ENCODE measurements around the gene GGT7.
"Not testable (repeated sequence)": the region's sequence is repeated elsewhere in the genome, so short reads cannot be mapped to it uniquely, and the experiment has no call there.

GGT7 gene

DNA sequence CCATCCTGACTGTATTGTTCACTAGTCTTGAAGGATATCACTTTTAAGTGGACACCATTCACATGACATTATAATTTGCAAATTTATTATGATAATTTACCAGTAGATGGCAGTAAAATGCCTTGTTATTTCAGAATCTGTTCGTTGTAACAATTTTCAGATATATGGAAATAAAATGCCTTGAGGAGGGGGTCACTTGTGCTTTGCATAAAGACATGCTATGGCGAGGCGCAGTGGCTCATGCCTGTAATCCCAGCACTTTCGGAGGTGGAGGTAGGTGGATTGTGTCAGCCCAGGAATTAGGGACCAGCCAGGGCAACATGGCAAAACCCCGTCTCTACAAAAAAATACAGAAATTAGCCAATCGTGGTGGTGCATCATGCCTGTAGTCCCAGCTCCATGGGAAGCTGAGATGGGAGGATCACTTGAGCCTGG lies 38.2 kb downstream of the GGT7 start:
- DNase-seq = no peak

DNA sequence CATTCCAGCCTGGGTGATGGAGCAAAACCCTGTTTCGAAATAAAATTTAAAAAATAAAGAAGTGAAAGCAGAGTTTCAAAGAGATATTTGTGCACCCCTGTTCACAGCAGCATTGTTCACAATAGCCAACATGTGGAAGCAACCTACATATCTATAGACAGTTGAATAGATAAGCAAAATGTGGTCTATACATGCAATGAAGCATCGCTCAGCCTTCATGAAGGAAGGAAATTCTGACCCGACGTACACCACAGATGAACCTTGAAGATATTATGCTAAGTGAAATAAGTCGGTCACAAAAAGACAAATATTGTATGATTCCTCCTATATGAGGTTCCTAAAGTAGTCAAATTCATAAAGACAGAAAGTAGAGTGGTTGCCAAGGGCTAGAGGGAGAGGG lies 40.7 kb downstream of the GGT7 start:
- DNase-seq = no peak

DNA sequence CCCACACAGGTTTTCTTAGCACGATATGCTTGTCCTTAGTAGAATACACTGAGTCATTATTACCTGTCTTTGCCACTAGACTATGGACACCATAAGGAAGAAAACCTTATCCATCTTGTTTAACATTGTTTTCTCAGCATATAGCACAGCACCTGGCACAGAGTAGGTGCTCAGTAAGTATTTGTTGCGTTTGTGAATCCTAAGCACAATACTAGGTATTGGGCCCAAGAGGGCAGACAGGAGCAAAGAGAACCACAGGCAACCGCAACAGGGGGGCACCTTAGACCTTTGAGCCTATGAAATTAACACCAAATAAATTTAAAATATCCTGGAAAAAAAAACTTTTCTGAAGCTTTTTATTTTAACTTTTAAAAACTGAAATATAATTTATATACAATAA lies 43.5 kb downstream of the GGT7 start:
- no peak for DNase-seq

DNA sequence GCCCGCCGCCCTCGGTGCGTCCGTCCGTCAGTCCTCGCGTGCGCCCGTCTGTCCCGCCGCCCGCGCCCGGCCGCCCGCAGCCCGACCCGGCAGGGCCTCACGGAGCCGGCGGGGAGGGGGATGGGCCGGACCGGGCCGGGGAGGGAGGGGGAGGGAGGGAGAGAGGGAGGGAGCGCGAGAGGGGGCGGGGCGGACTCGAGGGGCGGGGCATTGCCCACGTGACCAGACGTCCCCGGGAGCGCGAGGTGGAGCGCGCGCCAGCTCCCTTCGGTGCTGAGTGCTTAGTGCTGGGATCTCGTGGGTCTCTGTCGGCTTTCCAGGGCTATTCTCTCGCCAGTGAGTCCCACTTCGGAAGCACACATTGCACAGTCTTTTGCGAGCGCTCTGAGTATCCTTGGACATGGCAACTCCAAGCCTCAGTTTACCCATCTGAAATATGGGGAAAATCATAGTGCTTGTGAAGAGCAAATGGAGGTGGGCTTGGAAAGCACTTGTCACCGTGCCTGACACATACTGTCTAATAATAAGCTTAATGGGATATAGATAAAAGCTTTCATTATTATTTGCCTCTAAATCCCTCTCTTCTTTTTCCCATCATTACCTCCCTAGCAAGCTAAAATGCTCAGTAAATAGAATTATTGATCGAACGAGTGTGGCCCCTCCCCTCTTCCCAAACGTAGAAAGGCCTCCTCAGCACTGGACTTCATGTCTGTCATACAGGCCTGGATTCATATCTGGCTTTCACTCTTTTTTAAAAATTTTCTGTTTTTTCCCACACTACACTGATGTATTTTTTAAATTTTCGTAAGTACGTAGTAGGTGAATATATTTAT lies 46.9 kb downstream of the GGT7 start, which contains the start of gene NCOA6:
Gene NCOA6, minus strand, starts transcription at position 122 of the 833 bp plus-strand sequence. CDS start 43,296 bp downstream, outside the sequence.
- DNase-seq = peak; percentile 77

DNA sequence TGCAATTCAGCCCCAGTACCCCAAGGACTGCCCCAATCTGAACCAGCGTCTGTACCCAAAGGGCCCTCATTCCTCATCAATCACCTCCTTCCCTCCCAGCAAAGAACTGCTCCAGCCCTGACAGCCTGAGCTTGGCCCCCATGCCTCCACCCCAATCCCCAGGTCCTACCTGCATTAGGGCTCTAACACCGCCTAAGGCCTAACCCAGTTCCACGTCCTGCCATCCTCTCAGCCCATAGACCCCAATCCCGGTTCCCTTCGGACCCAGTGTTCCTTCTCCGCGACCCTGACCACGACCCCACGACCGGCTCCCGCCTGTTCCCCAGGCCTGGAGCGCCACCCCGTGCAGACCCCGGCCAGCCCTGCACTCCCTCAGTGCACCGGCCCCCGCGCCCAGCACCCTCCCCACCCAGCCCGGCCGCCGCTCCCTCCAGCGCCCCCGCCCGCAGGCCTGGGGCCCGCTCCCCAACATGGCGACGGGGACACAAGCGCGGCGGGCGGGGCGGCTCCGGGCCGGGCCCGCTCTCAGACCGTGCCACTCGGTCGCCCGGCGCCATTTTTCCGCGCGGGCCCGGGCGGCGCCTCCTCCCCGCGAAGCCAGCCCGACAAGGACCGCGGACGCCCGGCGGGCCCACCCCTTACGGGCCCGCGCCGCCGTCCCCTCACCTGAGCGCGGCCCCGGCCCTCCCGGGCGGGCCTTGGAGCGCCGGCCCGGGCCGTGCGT lies 47.7 kb downstream of the GGT7 start:
- DNase-seq = peak; percentile 56

DNA sequence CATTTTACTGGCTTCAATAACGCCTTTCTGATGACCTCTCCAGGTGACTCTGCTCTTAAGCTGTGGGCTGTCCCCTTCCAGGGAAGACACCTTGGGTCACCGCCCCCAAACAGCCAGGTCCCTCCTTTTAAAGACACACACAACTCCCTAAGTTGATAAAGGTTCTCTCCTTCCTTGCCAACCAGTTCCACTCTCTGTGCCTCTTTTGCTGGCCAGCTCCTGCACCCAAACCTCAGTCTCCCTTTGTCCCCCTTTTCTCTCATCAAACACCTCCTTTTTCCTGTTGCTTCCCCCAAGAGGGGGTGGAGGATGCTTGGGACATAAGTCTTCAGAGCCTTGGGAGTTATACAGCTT lies 48.2 kb downstream of the GGT7 start:
- DNase-seq = peak; percentile 50

DNA sequence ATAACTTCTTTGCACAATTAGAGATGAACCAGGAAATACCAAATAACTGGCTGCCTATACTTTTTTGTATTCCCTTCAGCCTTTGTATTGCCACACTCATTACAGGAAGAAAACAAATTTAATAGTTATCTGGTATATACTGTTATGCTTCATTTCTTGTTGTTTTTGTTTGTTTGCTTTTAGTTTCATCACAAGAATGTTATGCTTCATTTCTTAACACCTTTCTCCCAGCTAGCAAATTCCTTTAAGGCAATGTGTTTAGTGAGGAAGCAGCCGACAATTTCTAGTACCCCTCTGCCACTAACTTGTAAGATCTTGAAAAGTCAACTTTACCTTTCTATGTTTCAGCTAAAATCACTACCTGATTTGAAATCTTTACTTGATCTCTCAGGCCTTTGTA lies 48.6 kb downstream of the GGT7 start:
- DNase-seq = no peak

DNA sequence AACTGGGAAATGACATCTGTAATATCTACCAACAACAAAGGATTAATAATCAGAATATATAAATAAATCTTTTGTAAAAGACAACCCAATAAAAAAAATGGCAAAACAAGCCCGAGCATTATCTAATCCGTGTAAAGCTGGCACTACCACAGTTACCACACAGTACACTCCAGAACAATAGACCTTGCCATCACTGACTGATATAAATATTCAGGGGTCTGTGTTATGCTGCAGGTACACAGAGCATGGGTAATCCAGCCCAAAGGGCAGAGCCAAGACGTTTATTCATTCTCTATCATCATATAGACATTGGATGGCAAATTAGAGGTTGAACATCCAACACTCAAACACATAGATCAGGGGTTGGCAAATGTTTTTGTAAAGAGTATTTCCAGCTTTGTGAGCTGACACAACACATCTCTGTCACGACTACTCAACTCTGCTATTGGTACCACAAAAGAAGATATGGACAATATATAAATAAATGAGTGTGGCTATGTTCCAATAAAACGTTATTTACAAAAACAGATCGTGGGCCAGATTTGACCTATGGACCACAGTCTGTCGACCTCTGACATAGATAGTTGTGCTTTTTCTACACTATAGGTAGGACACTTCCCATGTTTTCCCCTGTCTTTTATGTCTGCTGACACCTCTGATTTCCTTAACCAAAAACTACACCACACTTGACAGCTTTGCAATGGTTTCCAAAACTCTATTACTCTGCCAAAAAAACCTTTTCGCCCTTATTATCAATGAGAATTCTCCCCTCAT lies 51.7 kb downstream of the GGT7 start:
- DNase-seq = no peak

DNA sequence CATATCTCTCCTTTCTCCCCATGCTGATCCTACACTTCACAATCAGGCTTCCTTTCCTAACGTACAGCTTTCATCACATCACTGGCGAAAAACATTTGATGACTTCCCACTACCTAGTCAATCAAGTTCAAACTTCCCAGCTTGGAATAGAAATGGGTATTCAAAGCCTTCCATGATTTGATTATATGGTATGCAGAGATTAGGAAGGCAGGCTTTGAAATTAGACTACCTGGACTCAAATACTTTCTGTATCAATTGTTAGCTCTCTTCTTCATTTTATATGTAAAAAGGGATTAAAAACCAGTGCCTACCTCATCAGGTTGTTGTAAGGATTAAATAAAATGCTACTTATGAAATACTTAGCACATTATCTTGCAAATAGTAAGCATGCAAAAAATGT lies 54.9 kb downstream of the GGT7 start:
- DNase-seq = no peak

DNA sequence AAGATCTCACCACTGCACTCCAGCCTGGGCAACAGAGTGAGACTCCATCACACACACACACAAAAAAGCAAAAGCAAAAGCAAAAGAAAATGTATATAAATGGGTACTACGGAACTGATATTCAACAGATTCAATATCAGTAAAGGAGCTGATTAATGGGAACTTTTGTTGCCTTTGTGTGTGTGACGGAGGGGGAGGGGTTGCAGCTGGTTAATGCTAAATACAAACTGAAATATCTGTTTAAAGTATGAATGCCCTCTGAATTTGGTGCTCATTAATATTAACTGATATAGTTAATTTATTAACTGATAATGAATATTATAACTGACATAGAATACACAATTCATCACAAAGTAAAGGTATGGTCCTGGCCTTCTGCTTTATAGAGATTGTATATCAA lies 55.6 kb downstream of the GGT7 start:
- no peak for DNase-seq

DNA sequence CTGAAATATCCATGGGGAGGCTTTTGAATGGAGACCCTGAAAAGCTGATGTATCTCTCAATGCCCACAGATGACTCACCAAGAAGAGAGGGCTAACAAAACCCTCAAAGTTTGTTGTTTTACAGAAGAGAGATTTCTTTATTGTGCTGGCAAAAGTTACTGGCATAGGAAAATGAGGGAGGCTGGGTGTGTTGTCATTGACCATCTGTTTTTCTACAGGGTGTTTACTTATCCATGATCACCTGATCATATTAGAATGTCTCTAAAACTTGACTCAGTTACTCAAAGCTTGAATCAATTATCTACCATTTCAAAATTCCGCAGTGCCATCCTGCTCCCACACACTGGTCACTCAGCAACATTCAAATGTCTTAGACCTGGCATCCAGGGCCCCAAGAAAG lies 57.0 kb downstream of the GGT7 start:
- DNase-seq = no peak

DNA sequence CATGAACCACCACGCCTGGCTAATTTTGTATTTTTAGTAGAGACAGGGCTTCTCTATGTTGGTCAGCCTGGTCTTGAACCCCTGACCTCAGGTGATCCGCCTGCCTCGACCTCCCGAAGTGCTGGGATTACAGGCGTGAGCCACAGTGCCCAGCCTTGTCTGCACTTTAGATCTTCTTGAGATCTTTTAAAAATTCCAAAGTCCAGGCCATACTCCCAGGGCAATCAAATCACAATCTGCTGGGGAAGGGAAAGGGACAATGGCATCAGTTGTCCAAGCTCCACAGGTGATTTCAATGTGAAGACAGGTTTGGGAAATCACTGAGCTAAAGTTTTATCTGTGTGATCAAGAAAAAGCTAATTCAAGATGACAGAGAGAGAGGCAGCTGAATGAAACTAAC lies 64.1 kb downstream of the GGT7 start:
- DNase-seq = no peak

DNA sequence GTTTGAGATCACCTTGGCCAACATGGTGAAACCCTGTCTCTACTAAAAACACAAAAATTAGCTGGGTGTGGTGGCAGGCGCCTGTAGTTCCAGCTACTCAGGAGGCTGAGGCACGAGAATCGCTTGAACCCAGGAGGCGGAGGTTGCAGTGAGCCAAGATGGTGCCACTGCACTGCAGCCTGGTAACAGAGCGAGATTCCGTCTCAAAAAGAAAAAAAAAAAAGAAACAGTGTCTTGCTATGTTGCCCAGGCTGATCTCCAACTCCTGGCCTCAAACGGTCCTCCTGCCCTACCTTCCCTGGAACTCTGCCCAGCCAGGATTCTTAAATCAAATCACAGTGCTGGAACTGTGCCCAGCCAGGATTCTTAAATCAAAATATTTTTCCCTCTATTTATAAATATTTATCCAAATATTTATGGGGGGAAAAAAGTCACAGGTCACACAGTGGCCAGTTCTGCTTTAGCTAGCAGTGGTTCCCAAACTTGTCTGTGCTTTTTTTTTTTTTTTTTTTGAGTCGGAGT lies 64.7 kb downstream of the GGT7 start:
- not testable (repeated sequence) for DNase-seq

DNA sequence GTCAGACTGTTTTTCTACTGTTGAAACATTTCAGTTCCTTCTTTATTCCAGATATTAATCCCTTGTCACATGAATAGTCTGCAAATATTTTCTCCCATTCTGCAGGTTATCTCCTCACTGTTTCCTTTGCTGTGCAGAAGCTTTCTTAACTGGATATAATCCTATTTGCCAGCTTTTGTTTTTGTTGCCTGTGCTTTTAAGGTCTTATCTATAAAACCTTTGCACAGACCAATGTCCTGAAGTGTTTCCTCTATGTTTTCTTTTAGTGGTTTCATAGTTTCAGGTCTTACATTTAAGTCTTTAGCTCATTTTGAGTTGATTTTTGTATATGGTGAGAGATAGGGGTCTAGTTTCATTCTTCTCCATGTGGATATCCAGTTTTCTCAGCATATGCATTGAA lies 66.4 kb downstream of the GGT7 start:
- no peak for DNase-seq

DNA sequence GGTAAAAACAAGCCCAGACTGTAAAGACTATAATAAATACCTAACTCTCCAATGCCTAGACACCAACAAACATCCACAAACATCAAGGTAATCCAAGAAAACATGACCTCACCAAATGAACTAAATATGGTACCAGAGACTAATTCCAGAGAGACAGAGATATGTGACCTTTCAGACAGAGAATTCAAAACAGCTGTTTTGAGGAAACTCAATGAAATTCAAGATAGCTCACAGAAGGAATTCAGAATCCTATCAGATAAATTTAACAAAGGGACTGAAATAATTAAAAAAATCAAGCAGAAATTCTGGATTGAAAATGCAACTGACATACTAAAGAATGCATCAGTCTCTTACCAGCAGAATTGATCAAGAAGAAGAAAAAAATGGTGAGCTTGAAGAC lies 73.8 kb downstream of the GGT7 start:
- DNase-seq = no peak

DNA sequence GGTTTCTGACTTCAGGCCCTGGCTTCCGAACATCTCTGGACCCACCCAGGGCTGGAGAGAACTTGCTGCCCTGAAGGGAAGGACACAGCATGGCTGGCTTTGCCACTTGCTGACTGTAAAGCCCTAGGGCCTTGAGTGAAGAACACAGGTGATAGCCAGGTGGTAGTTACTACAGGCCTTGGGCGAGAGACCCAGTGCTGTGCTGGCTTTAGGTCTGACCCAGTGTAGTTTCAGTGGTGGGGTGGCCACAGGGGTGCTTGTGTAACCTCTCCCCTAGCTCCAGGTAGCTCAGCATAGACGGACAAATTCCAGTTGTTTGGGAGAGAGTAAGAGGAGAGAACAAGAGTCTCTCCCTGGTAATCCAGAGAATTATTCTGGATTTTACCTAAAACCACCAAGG lies 74.3 kb downstream of the GGT7 start:
- DNase-seq = no peak

DNA sequence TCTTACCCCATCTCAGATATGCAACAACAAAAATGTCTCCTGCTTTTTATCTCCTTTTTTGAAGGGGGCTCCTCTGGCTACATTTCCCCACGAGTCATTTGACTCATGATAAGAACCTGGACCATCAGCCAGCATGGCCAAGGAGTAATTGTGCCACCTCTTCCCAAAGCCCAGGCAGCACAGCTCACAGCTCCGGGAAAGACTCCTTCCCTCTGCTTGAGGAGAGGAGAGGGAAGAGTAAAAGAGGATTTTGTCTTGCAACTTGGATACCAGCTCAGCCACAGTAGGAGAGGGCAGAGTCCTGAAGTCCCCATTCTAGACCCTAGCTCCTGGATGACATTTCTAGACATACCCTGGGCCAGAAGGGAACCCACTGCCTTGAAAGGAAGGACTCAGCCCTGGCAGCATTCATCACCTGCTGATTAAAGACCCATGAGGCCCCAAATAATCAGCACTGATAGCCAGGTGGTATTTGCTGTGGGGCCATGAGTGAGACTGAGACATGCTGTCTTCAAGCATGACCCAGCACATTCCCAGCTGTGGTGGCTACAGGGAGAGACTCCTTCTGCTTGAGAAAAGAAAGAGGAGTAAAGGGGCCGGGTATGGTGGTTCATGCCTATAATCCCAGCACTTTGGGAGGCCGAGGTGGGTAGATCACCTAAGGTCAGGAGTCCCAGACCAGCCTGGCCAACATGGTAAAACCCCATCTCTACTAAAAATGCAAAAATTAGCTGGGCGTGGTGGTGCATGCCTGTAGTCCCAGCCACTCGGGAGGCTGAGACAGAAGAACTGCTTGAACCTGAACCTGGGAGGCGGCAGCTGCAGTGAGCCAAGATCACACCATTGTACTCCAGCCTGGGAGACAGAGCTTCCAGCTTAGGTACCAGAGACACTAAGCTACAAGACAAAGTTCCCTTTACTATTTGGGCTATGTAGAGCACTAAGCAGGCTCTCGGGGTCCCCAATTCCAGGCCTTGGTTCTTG lies 75.4 kb downstream of the GGT7 start:
- DNase-seq = no peak

All from activated effector memory CD4-positive, alpha-beta T cell treated with Interleukin-2 at 50 U/mL for 16 hours (primary cell).